ENCODE data around the gene LAMA2. TPM values are rescaled to one million over a fixed set of nuclear protein-coding genes. Genes with fewer than 3 reads are reported as not detected.

LAMA2 gene
- total RNA-seq, 1 donor from 2014 or later, result 18.0 TPM

DNA sequence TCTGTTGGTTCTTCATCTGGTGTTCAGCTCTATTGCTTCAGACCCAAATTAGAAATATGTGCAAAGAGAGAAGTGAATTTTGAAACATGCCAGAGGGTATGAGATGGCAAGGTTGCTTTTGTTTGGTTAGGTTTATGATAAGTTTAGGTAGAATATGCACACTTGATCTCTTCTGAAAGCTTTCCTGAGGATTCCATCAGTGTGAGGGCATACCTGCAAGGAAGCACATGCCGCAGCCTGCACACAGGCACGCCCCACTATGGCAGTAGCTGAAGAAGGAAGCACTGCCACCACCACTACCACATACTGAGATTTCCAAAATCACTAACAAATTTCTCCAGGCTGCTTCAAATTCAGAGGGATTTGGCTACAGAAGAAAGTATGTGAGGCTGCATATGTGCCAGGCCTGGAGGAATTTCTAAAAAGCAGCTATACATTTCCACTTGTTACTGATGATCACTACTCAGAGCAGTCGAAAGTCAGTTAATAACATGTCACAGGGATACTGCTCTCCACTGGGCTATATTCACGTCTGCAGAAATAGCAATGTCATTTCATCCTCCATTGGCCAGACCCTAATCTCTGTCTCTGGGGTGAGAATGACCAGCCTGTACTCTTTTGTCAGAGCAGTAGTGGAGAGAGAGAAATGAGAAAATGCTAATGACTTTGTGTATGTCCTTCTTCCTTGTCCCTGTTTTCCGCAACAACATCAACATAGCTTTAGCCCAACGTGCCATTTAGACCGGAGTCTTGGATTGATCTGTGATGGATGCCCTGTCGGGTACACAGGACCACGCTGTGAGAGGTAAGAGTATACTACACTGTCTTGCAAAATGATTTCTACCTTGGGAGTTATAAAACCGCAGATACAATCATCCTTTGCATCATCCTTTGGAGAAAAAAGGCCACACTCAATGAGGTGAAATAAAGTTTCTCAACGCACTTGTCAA lies 396.7 kb downstream of the LAMA2 start:
- TF ChIP-seq, protein P1, sequence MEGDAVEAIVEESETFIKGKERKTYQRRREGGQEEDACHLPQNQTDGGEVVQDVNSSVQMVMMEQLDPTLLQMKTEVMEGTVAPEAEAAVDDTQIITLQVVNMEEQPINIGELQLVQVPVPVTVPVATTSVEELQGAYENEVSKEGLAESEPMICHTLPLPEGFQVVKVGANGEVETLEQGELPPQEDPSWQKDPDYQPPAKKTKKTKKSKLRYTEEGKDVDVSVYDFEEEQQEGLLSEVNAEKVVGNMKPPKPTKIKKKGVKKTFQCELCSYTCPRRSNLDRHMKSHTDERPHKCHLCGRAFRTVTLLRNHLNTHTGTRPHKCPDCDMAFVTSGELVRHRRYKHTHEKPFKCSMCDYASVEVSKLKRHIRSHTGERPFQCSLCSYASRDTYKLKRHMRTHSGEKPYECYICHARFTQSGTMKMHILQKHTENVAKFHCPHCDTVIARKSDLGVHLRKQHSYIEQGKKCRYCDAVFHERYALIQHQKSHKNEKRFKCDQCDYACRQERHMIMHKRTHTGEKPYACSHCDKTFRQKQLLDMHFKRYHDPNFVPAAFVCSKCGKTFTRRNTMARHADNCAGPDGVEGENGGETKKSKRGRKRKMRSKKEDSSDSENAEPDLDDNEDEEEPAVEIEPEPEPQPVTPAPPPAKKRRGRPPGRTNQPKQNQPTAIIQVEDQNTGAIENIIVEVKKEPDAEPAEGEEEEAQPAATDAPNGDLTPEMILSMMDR (IDR thresholded peaks at IDR 0.05), result no peak
- no peak overlapping the region for H3K27ac Mint-ChIP-seq (ENCODE audit: unreplicated experiment)
- H3K36me3 Mint-ChIP-seq (ENCODE audit: unreplicated experiment), result no peaks in the 10 kb centered on the region
- H3K9me3 Mint-ChIP-seq (ENCODE audit: unreplicated experiment), result no peaks in the 10 kb centered on the region
- DNase-seq (ENCODE audit: extremely low spot score, unreplicated experiment), result no peak
- H3K4me3 Mint-ChIP-seq (ENCODE audit: unreplicated experiment), result no peak overlapping the region
- H3K4me1 Mint-ChIP-seq (ENCODE audit: unreplicated experiment), result no peaks in the 10 kb centered on the region
- peaks cover 59% of the 10 kb centered on the region for H3K27me3 Mint-ChIP-seq (ENCODE audit: unreplicated experiment)

DNA sequence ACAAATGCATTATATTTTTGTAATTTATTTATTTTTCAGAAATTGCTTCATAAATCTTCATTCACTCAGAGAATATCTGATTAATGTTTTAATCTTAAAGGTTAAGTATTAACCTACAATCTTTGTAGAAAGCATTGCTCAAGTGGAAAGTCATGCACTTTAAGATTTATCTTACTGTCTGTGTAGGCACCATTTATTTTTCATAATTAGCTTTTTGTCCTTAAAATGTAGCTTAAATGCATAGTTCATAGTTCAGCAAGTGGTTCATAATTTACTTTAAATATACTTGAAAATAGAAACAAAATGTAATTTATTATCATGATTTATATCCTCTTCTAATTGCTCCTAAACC lies 397.3 kb downstream of the LAMA2 start:
- no peak for DNase-seq (ENCODE audit: extremely low spot score, unreplicated experiment)
- H3K4me1 Mint-ChIP-seq (ENCODE audit: unreplicated experiment), result no peaks in the 10 kb centered on the region
- TF ChIP-seq, protein P1 (IDR thresholded peaks at IDR 0.05), result no peak
- H3K4me3 Mint-ChIP-seq (ENCODE audit: unreplicated experiment), result no peak overlapping the region
- no peaks in the 10 kb centered on the region for H3K9me3 Mint-ChIP-seq (ENCODE audit: unreplicated experiment)
- H3K27ac Mint-ChIP-seq (ENCODE audit: unreplicated experiment), result no peak overlapping the region
- H3K36me3 Mint-ChIP-seq (ENCODE audit: unreplicated experiment), result no peaks in the 10 kb centered on the region
- peaks cover 55% of the 10 kb centered on the region for H3K27me3 Mint-ChIP-seq (ENCODE audit: unreplicated experiment)

DNA sequence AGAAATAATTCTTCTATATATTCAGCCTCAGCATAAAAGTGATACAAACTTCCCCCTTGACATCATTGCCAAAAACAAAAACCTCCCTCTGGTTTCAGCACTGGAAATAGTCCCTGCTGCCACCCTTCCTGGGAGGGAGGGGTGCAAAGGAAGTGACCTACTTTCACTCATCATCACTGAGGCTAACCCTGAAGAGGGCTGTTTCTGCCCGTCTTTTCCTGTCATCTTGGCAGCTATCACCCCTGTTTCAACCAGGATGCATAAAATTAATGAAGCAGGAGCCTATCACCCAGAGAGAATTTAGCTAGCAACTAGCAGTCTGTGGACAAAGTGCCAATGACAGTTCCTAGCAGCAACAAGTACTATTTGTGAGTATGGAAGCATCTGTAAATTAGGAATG lies 397.8 kb downstream of the LAMA2 start:
- H3K36me3 Mint-ChIP-seq (ENCODE audit: unreplicated experiment), result no peaks in the 10 kb centered on the region
- no peaks in the 10 kb centered on the region for H3K9me3 Mint-ChIP-seq (ENCODE audit: unreplicated experiment)
- no peaks in the 10 kb centered on the region for H3K4me1 Mint-ChIP-seq (ENCODE audit: unreplicated experiment)
- H3K27ac Mint-ChIP-seq (ENCODE audit: unreplicated experiment), result no peak overlapping the region
- no peak overlapping the region for H3K4me3 Mint-ChIP-seq (ENCODE audit: unreplicated experiment)
- H3K27me3 Mint-ChIP-seq (ENCODE audit: unreplicated experiment), result peaks cover 53% of the 10 kb centered on the region
- no peak for DNase-seq (ENCODE audit: extremely low spot score, unreplicated experiment)
- TF ChIP-seq, protein P1 (IDR thresholded peaks at IDR 0.05), result no peak

DNA sequence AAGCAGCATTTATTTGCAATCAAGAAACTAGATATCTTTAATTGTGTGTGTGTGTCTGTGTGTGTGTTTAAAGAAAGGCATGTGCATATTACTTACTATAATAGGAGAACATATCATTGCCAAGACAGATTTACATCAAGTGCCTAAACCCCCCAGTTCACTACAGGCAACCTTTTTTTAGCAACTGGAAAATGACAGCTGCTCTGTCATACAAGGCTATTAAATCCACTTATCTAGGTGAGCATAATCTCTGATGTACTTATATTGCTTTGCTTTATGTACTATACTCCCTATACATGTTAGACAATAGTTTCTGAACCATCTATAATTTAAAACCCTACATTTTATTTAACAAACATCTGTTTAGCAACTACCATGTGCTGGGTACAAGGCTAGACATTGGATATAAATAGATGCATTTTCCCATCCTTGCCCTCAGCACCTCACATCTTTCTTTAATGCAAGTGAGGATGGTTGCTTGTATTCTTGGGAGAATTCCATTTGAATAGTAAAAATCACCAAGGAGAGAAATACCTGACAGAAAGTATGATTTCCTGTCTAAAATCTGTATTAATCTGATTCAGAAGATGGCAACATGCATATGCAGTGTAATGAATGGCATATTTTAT lies 398.3 kb downstream of the LAMA2 start:
- Mint-ChIP-seq H3K36me3 (ENCODE audit: unreplicated experiment) (no peaks in the 10 kb centered on the region), H3K9me3 (ENCODE audit: unreplicated experiment) (no peaks in the 10 kb centered on the region), H3K27ac (ENCODE audit: unreplicated experiment) (no peak overlapping the region), H3K4me1 (ENCODE audit: unreplicated experiment) (no peaks in the 10 kb centered on the region), H3K4me3 (ENCODE audit: unreplicated experiment) (no peak overlapping the region), H3K27me3 (ENCODE audit: unreplicated experiment) (peaks cover 49% of the 10 kb centered on the region)
- TF ChIP-seq, protein P1 (IDR thresholded peaks at IDR 0.05), result no peak
- DNase-seq (ENCODE audit: extremely low spot score, unreplicated experiment), result no peak

DNA sequence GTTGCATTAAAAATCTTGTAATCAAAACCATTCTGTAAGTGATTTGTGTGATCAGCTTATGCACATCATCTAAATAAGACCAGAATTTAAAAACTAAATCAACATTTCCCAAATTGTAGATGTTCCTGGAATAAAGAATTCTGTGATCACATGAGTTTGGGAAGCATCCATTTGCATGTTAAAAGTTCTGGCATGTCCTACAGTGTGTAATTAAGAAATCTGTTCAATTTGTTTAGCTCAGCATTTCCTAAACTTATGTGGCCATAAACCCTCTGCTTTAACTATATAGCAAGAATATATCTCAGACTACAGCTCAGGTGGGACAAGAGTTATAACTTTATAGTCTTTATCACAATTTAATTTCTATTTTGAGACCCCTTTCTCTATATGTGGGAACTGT lies 399.1 kb downstream of the LAMA2 start:
- no peaks in the 10 kb centered on the region for H3K4me1 Mint-ChIP-seq (ENCODE audit: unreplicated experiment)
- no peak for DNase-seq (ENCODE audit: extremely low spot score, unreplicated experiment)
- no peaks in the 10 kb centered on the region for H3K9me3 Mint-ChIP-seq (ENCODE audit: unreplicated experiment)
- no peak overlapping the region for H3K27ac Mint-ChIP-seq (ENCODE audit: unreplicated experiment)
- no peak overlapping the region for H3K4me3 Mint-ChIP-seq (ENCODE audit: unreplicated experiment)
- TF ChIP-seq, protein P1 (IDR thresholded peaks at IDR 0.05), result no peak
- H3K36me3 Mint-ChIP-seq (ENCODE audit: unreplicated experiment), result no peaks in the 10 kb centered on the region
- peaks cover 44% of the 10 kb centered on the region for H3K27me3 Mint-ChIP-seq (ENCODE audit: unreplicated experiment)

Measured in osteocyte (in vitro differentiated cells).